Mesendoderm (in vitro differentiated cells): Measurements from ENCODE around the gene SLC2A10.

Source experiments
- DNase-seq: peaks from one replicate; pipeline ENCODE4 v3.0.0; 2013
- H2AK5ac ChIP-seq: 2 replicates; pipeline ENCODE4 v1.6.1; 2013; ENCODE audit warnings: low read length, inconsistent platforms
- H2BK120ac ChIP-seq: 2 replicates; pipeline ENCODE4 v1.6.1; 2013; ENCODE audit warnings: low read depth, mild to moderate bottlenecking, low read length, moderate library complexity, mixed read lengths
- H2BK15ac ChIP-seq: replicated peaks from 2 replicates; pipeline ENCODE4 v1.6.1; 2013; ENCODE audit warnings: low read depth, mild to moderate bottlenecking, moderate library complexity
- H2BK5ac ChIP-seq: 2 replicates; pipeline ENCODE4 v1.6.1; 2013; ENCODE audit warnings: low read length, inconsistent platforms
- H3K18ac ChIP-seq: 2 replicates; pipeline ENCODE4 v1.6.1; 2013; ENCODE audit warnings: mild to moderate bottlenecking, low read length, mixed read lengths
- H3K23ac ChIP-seq: one replicate; pipeline ENCODE4 v1.6.1; 2013; ENCODE audit warnings: low read length
- H3K27ac ChIP-seq: 2 replicates; pipeline ENCODE4 v1.5.1; 2013; ENCODE audit warnings: low read depth, mild to moderate bottlenecking, inconsistent platforms, low read length, moderate library complexity
- H3K27me3 ChIP-seq: 2 replicates; pipeline ENCODE4 v1.6.1; 2013; ENCODE audit warnings: low read length, control low read depth, mild to moderate bottlenecking, inconsistent platforms; ENCODE audit not compliant: insufficient read depth, poor library complexity
- H3K36me3 ChIP-seq: 2 replicates; pipeline ENCODE4 v1.6.1; 2013; ENCODE audit warnings: low read length, inconsistent platforms; ENCODE audit not compliant: control insufficient read depth, insufficient read depth
- H3K4ac ChIP-seq: one replicate; pipeline ENCODE4 v1.6.1; 2013; ENCODE audit warnings: low read depth, mild to moderate bottlenecking, low read length, moderate library complexity
- H3K4me1 ChIP-seq: 2 replicates; pipeline ENCODE4 v1.6.1; 2013; ENCODE audit warnings: low read depth, low read length, inconsistent platforms; ENCODE audit not compliant: control insufficient read depth
- H3K4me2 ChIP-seq: 2 replicates; pipeline ENCODE4 v1.6.1; 2013; ENCODE audit warnings: low read length
- H3K4me3 ChIP-seq: 2 replicates; pipeline ENCODE4 v1.5.1; 2013; ENCODE audit warnings: mild to moderate bottlenecking, low read length
- H3K56ac ChIP-seq: one replicate; pipeline ENCODE4 v1.6.1; 2013; ENCODE audit warnings: low read length
- H3K79me1 ChIP-seq: 2 replicates; pipeline ENCODE4 v1.6.1; 2013; ENCODE audit warnings: low read length, inconsistent platforms
- H3K79me2 ChIP-seq: 2 replicates; pipeline ENCODE4 v1.6.1; 2013; ENCODE audit warnings: mild to moderate bottlenecking, low read length; ENCODE audit not compliant: control insufficient read depth, insufficient read depth
- H3K9ac ChIP-seq: 2 replicates; pipeline ENCODE4 v1.6.1; 2013; ENCODE audit warnings: low read length, inconsistent platforms
- H4K5ac ChIP-seq: one replicate; pipeline ENCODE4 v1.6.1; 2013; ENCODE audit warnings: low read length
- H4K8ac ChIP-seq: one replicate; pipeline ENCODE4 v1.6.1; 2013; ENCODE audit warnings: low read depth, mild to moderate bottlenecking, control low read depth, low read length, moderate library complexity
- WGBS: extraction: QIAGEN DNeasy Blood & Tissue Kit; methylation state at CpG from one replicate; pipeline ENCODE4 v1.1.7; 2013; ENCODE audit warnings: low lambda C conversion rate, missing lambda C conversion rate; ENCODE audit not compliant: insufficient coverage; ENCODE audit errors: extremely low coverage; 5-methylcytosine and 5-hydroxymethylcytosine counted together

Gene SLC2A10

DNA sequence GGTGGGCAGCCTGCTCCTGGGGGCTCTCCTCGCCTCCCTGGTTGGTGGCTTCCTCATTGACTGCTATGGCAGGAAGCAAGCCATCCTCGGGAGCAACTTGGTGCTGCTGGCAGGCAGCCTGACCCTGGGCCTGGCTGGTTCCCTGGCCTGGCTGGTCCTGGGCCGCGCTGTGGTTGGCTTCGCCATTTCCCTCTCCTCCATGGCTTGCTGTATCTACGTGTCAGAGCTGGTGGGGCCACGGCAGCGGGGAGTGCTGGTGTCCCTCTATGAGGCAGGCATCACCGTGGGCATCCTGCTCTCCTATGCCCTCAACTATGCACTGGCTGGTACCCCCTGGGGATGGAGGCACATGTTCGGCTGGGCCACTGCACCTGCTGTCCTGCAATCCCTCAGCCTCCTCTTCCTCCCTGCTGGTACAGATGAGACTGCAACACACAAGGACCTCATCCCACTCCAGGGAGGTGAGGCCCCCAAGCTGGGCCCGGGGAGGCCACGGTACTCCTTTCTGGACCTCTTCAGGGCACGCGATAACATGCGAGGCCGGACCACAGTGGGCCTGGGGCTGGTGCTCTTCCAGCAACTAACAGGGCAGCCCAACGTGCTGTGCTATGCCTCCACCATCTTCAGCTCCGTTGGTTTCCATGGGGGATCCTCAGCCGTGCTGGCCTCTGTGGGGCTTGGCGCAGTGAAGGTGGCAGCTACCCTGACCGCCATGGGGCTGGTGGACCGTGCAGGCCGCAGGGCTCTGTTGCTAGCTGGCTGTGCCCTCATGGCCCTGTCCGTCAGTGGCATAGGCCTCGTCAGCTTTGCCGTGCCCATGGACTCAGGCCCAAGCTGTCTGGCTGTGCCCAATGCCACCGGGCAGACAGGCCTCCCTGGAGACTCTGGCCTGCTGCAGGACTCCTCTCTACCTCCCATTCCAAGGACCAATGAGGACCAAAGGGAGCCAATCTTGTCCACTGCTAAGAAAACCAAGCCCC lies 16.0 kb downstream of the SLC2A10 start:
- Histone ChIP-seq H3K36me3 (no peaks in the 10 kb centered on the region), H3K4me3 (no peak overlapping the region)
- no CpG with 5 or more reads among the region's 27 CpGs for WGBS

DNA sequence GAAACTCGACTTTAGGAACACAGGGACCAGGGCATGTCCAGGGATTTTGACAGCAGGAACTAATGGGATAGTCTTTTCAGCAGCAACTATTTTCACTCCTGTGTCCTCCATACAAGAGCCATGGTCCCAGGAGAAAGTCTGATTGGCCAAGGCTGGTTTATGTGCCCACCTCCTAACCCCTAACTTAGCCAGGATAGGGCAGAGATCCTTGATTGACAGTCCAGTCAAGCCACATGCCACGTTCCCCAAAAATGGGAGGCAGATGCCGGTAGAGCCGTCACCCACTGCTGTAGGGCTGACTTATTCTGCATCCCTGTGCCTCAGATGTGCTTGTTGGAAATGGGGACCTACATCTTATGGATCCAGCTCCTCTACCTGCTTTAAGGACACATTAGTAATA lies 22.3 kb downstream of the SLC2A10 start:
- Histone ChIP-seq H3K79me2 (no peaks in the 10 kb centered on the region), H3K27ac (no peak overlapping the region), H3K36me3 (no peaks in the 10 kb centered on the region)

More for the DNA sequence above, 16.0 kb downstream of the SLC2A10 start:
- Histone ChIP-seq H3K23ac (no peak overlapping the region), H3K79me1 (no peaks in the 10 kb centered on the region), H4K8ac (no peak overlapping the region), H2AK5ac (no peak overlapping the region), H2BK120ac (no peak overlapping the region), H3K4ac (no peak overlapping the region), H3K79me2 (no peaks in the 10 kb centered on the region), H3K18ac (no peak overlapping the region), H2BK5ac (no peak overlapping the region), H3K56ac (no peak overlapping the region), H3K27ac (no peak overlapping the region), H4K5ac (no peak overlapping the region), H3K27me3 (no peaks in the 10 kb centered on the region), H2BK15ac (no peak overlapping the region), H3K9ac (no peak overlapping the region), H3K4me1 (no peaks in the 10 kb centered on the region), H3K4me2 (no peak overlapping the region)
- DNase-seq, result no peak

DNA sequence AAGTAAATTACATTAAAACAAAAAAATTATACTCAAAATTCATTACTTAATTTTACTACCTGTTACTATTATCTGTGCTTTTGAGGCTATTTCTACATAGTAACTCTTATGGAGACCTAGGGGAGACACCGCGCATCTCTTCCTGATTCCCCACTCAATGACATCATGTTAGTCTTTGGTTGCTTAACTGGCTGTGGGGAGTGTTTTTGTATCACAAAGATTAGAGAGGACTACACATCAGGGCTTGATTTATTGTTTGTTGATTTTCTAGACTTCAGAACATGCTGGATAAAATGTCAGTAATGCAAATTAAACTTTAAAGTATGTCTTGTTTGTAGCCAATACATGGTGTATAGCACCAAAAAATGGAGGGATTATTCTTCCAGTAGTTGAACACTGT lies 26.0 kb downstream of the SLC2A10 start:
- no peak overlapping the region for H2BK120ac ChIP-seq
- H3K36me3 ChIP-seq, result no peaks in the 10 kb centered on the region
- H3K23ac ChIP-seq, result no peak overlapping the region
- no peak overlapping the region for H4K8ac ChIP-seq
- no CpG with 5 or more reads among the region's 2 CpGs for WGBS
- no peak overlapping the region for H3K4ac ChIP-seq
- no peak overlapping the region for H4K5ac ChIP-seq
- H3K18ac ChIP-seq, result no peak overlapping the region
- no peak overlapping the region for H3K56ac ChIP-seq
- H2BK15ac ChIP-seq, result no peak overlapping the region
- H3K27ac ChIP-seq, result no peak overlapping the region
- H3K27me3 ChIP-seq, result no peaks in the 10 kb centered on the region
- H3K79me2 ChIP-seq, result no peaks in the 10 kb centered on the region
- no peaks in the 10 kb centered on the region for H3K4me1 ChIP-seq
- H2BK5ac ChIP-seq, result no peak overlapping the region
- H3K4me3 ChIP-seq, result no peak overlapping the region
- H3K9ac ChIP-seq, result no peak overlapping the region
- no peak overlapping the region for H2AK5ac ChIP-seq
- H3K79me1 ChIP-seq, result no peaks in the 10 kb centered on the region
- H3K4me2 ChIP-seq, result no peak overlapping the region
- no peak for DNase-seq

More for the DNA sequence above, 22.3 kb downstream of the SLC2A10 start:
- Histone ChIP-seq H3K4me1 (no peaks in the 10 kb centered on the region), H2BK5ac (no peak overlapping the region), H3K79me1 (no peaks in the 10 kb centered on the region), H3K4me3 (no peak overlapping the region), H3K56ac (no peak overlapping the region), H3K4ac (no peak overlapping the region), H3K23ac (no peak overlapping the region), H4K8ac (no peak overlapping the region), H4K5ac (no peak overlapping the region), H2BK15ac (no peak overlapping the region), H3K27me3 (no peaks in the 10 kb centered on the region), H3K9ac (no peak overlapping the region), H3K18ac (no peak overlapping the region), H2BK120ac (no peak overlapping the region), H3K4me2 (no peak overlapping the region), H2AK5ac (no peak overlapping the region)
- DNase-seq, result no peak
- WGBS, result no CpG with 5 or more reads among the region's 4 CpGs

DNA sequence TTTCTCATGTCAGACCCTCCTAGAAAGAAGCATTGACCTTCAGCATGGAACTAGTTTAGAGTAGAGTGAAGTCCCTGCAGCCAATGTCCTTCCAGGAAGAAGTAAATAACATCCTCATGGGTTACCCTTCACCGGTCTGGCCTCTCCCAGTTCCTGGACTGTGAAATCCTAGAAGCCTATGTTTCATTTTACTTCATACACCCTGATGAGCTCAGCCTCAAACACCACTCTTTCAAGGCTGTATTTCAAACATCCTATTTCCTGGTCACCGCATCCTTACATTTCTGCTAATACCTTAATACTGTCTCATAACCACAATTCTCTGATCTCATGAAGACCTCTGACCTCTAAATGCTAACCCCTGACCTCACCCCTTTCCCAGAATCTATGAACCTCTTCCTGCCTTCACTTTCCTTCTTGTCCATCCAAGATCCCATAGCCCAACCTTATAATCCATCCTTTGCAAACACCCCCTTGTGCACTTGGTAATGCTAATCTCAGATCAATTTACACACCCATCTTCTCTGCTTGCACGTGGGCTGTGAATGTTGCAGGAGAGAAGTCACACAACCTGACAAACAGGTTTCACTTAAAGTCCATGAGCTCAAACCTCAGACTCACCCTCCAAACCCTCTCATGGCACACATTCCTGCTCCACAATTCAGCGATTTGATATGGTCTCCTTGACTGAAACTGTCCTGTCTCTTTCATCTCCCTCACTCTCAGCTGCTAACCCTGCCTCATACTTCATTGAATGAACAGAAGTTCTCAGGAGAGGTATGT lies 30.2 kb downstream of the SLC2A10 start:
- no peak overlapping the region for H3K27ac ChIP-seq
- no peak for DNase-seq
- no CpG with 5 or more reads among the region's 4 CpGs for WGBS

DNA sequence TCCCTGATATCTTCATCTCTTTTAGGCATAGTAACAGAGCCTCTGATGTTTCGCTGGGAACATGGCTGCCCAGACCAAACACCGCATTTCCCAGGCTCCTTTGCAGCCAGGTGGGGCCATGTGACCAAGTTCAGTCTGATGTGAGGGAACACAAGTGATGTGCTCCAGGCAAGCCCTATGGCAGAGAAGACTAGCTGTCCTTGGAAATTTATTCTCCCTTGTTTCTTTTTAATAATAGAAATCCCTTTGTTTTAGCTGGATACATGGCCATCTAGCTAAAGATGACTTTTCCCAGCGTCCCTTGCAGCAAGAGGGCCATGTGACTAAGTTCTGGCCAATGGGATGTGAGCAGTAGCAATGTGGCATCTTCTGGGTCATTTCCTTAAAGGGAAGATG lies 30.8 kb downstream of the SLC2A10 start:
- no peak for DNase-seq
- no CpG with 5 or more reads among the region's 3 CpGs for WGBS
- H4K5ac ChIP-seq, result no peak overlapping the region

More for the DNA sequence above, 30.2 kb downstream of the SLC2A10 start:
- no peaks in the 10 kb centered on the region for H3K4me1 ChIP-seq
- no peak overlapping the region for H3K56ac ChIP-seq
- no peak overlapping the region for H3K4ac ChIP-seq
- no peak overlapping the region for H4K5ac ChIP-seq
- no peaks in the 10 kb centered on the region for H3K36me3 ChIP-seq
- H3K79me1 ChIP-seq, result no peaks in the 10 kb centered on the region
- no peak overlapping the region for H3K18ac ChIP-seq
- no peak overlapping the region for H3K23ac ChIP-seq
- H3K4me3 ChIP-seq, result no peak overlapping the region
- H3K79me2 ChIP-seq, result no peaks in the 10 kb centered on the region
- no peak overlapping the region for H2BK5ac ChIP-seq
- no peak overlapping the region for H2BK15ac ChIP-seq
- no peaks in the 10 kb centered on the region for H3K27me3 ChIP-seq
- H4K8ac ChIP-seq, result no peak overlapping the region
- H3K9ac ChIP-seq, result no peak overlapping the region
- H3K4me2 ChIP-seq, result no peak overlapping the region
- H2BK120ac ChIP-seq, result no peak overlapping the region
- H2AK5ac ChIP-seq, result no peak overlapping the region

More for the DNA sequence above, 30.8 kb downstream of the SLC2A10 start:
- Histone ChIP-seq H3K56ac (no peak overlapping the region), H3K4me3 (no peak overlapping the region), H3K36me3 (no peaks in the 10 kb centered on the region), H4K8ac (no peak overlapping the region), H3K4me2 (no peak overlapping the region), H3K79me2 (no peaks in the 10 kb centered on the region), H2BK120ac (no peak overlapping the region), H3K4ac (no peak overlapping the region), H3K27ac (no peak overlapping the region), H3K79me1 (no peaks in the 10 kb centered on the region), H2AK5ac (no peak overlapping the region), H3K27me3 (no peaks in the 10 kb centered on the region), H3K4me1 (no peaks in the 10 kb centered on the region), H2BK5ac (no peak overlapping the region), H3K9ac (no peak overlapping the region), H2BK15ac (no peak overlapping the region), H3K23ac (no peak overlapping the region), H3K18ac (no peak overlapping the region)
